C4-2B (cell line): ENCODE results near the gene ABCB4.

Experiments used
- CTCF ChIP-seq: fragments of 450-650 bp; conservative IDR thresholded peaks from 2 replicates; pipeline ENCODE4 v1.5.1; 2017; ENCODE audit warnings: mild to moderate bottlenecking
- ZFX ChIP-seq: fragments of 450-650 bp; IDR thresholded peaks from 2 replicates; pipeline ENCODE4 v1.6.1; 2017

GRCh38 chr7:87432536-87432935 lies 42.9 kb downstream of the ABCB4 start:
- no peak for TF ChIP-seq CTCF
- no peak for TF ChIP-seq ZFX
